Measurements from ENCODE around the gene RHBDF1. TPM values are rescaled to one million over a fixed set of nuclear protein-coding genes. Genes with fewer than 3 reads are reported as not detected.
"Not testable (repeated sequence)": the region's sequence is repeated elsewhere in the genome, so short reads cannot be mapped to it uniquely, and the experiment has no call there.

The RHBDF1 gene
- polyA plus RNA-seq, 1 of the 3 experiments (the other 2 are of a cell fraction): 54.1 TPM

- WGBS (ENCODE audit: low lambda C conversion rate): 54% methylated on average over 3 of the region's 8 CpGs
- H3K27me3 ChIP-seq (ENCODE audit: insufficient read depth); CTCF ChIA-PET: not testable (repeated sequence)
These were observed 39.1 kb downstream of the RHBDF1 start for GRCh38 chr16:33154-33876.

GRCh38 chr16:30627-31026 lies 41.8 kb downstream of the RHBDF1 start:
- POLR2A ChIA-PET; H3K9me2 ChIP-seq; H4K20me1 ChIP-seq (ENCODE audit: insufficient read depth); H3K4me3 ChIP-seq (ENCODE audit: low read depth in 2 of 2, low read length in 1 of 2); H3K4me1 ChIP-seq (ENCODE audit: control insufficient read depth in 1 of 2, insufficient read depth in 2 of 2, low read depth in 1 of 2, low read length in 1 of 2); CTCF ChIA-PET; H3K9ac ChIP-seq; H2AFZ ChIP-seq (ENCODE audit: low read depth); H3K4me2 ChIP-seq; DNase-seq; H3K27me3 ChIP-seq (ENCODE audit: insufficient read depth); H3F3A ChIP-seq (replicated peaks; ENCODE audit: insufficient read depth); H3K27ac ChIP-seq (ENCODE audit: low read depth in 2 of 2, low read length in 1 of 2); H3K9me3 ChIP-seq; H3K36me3 ChIP-seq (replicated peaks in 1 of 2; ENCODE audit: control insufficient read depth in 1 of 2, insufficient read depth in 2 of 2, low read length in 1 of 2); H3K79me2 ChIP-seq (ENCODE audit: insufficient read depth): not testable (repeated sequence)
- 71% methylated on average over 1 of the region's 7 CpGs for WGBS (ENCODE audit: low lambda C conversion rate)

More at GRCh38 chr16:33154-33876, 39.1 kb downstream of the RHBDF1 start:
- H3K9me2 ChIP-seq; H3K4me2 ChIP-seq; POLR2A ChIA-PET; H3K79me2 ChIP-seq (ENCODE audit: insufficient read depth); H3K9ac ChIP-seq; H3K9me3 ChIP-seq; H3K36me3 ChIP-seq (replicated peaks in 1 of 2; ENCODE audit: control insufficient read depth in 1 of 2, insufficient read depth in 2 of 2, low read length in 1 of 2); H2AFZ ChIP-seq (ENCODE audit: low read depth); H4K20me1 ChIP-seq (ENCODE audit: insufficient read depth); H3K27ac ChIP-seq (ENCODE audit: low read depth in 2 of 2, low read length in 1 of 2); DNase-seq; H3F3A ChIP-seq (replicated peaks; ENCODE audit: insufficient read depth); H3K4me1 ChIP-seq (ENCODE audit: control insufficient read depth in 1 of 2, insufficient read depth in 2 of 2, low read depth in 1 of 2, low read length in 1 of 2); H3K4me3 ChIP-seq (ENCODE audit: low read depth in 2 of 2, low read length in 1 of 2): not testable (repeated sequence)

GRCh38 chr16:25926-26348 lies 46.5 kb downstream of the RHBDF1 start:
- H4K20me1 ChIP-seq (ENCODE audit: insufficient read depth); H2AFZ ChIP-seq (ENCODE audit: low read depth); H3K79me2 ChIP-seq (ENCODE audit: insufficient read depth); H3K9me2 ChIP-seq; CTCF ChIA-PET; H3K27ac ChIP-seq (ENCODE audit: low read depth in 2 of 2, low read length in 1 of 2); H3K4me2 ChIP-seq; H3K4me3 ChIP-seq (ENCODE audit: low read depth in 2 of 2, low read length in 1 of 2); H3K9ac ChIP-seq; H3K4me1 ChIP-seq (ENCODE audit: control insufficient read depth in 1 of 2, insufficient read depth in 2 of 2, low read depth in 1 of 2, low read length in 1 of 2); POLR2A ChIA-PET; H3K9me3 ChIP-seq; H3K36me3 ChIP-seq (replicated peaks in 1 of 2; ENCODE audit: control insufficient read depth in 1 of 2, insufficient read depth in 2 of 2, low read length in 1 of 2); H3F3A ChIP-seq (replicated peaks; ENCODE audit: insufficient read depth); H3K27me3 ChIP-seq (ENCODE audit: insufficient read depth); DNase-seq: not testable (repeated sequence)
- WGBS (ENCODE audit: low lambda C conversion rate): 6% methylated on average over 2 of the region's 5 CpGs

GRCh38 chr16:24151-24550 lies 48.3 kb downstream of the RHBDF1 start:
- H3K27me3 ChIP-seq (ENCODE audit: insufficient read depth); H3F3A ChIP-seq (replicated peaks; ENCODE audit: insufficient read depth); H3K36me3 ChIP-seq (replicated peaks in 1 of 2; ENCODE audit: control insufficient read depth in 1 of 2, insufficient read depth in 2 of 2, low read length in 1 of 2); H3K4me3 ChIP-seq (ENCODE audit: low read depth in 2 of 2, low read length in 1 of 2); H3K4me2 ChIP-seq; H2AFZ ChIP-seq (ENCODE audit: low read depth); H3K9me2 ChIP-seq; H3K27ac ChIP-seq (ENCODE audit: low read depth in 2 of 2, low read length in 1 of 2); H3K9ac ChIP-seq; H4K20me1 ChIP-seq (ENCODE audit: insufficient read depth); H3K79me2 ChIP-seq (ENCODE audit: insufficient read depth); CTCF ChIA-PET; H3K4me1 ChIP-seq (ENCODE audit: control insufficient read depth in 1 of 2, insufficient read depth in 2 of 2, low read depth in 1 of 2, low read length in 1 of 2); POLR2A ChIA-PET; H3K9me3 ChIP-seq; DNase-seq: not testable (repeated sequence)
- 97% methylated on average over 6 of the region's 22 CpGs for WGBS (ENCODE audit: low lambda C conversion rate)

- H3K9ac ChIP-seq; H2AFZ ChIP-seq (ENCODE audit: low read depth); H3K9me2 ChIP-seq; CTCF ChIA-PET; H3K36me3 ChIP-seq (replicated peaks in 1 of 2; ENCODE audit: control insufficient read depth in 1 of 2, insufficient read depth in 2 of 2, low read length in 1 of 2); H3K79me2 ChIP-seq (ENCODE audit: insufficient read depth); H3F3A ChIP-seq (replicated peaks; ENCODE audit: insufficient read depth); H3K4me3 ChIP-seq (ENCODE audit: low read depth in 2 of 2, low read length in 1 of 2); DNase-seq; H3K27me3 ChIP-seq (ENCODE audit: insufficient read depth); H3K4me2 ChIP-seq; H4K20me1 ChIP-seq (ENCODE audit: insufficient read depth); H3K9me3 ChIP-seq; H3K4me1 ChIP-seq (ENCODE audit: control insufficient read depth in 1 of 2, insufficient read depth in 2 of 2, low read depth in 1 of 2, low read length in 1 of 2); POLR2A ChIA-PET; H3K27ac ChIP-seq (ENCODE audit: low read depth in 2 of 2, low read length in 1 of 2): not testable (repeated sequence)
- WGBS (ENCODE audit: low lambda C conversion rate): 53% methylated on average over 11 of the region's 12 CpGs
These were observed 51.5 kb downstream of the RHBDF1 start for GRCh38 chr16:20886-21285.

- POLR2A ChIA-PET, DNase-seq: not testable (repeated sequence)
- WGBS (ENCODE audit: low lambda C conversion rate): 79% methylated on average over 7 of the region's 20 CpGs
These were observed 55.2 kb downstream of the RHBDF1 start for GRCh38 chr16:17062-17765.

More at GRCh38 chr16:17062-17765, 55.2 kb downstream of the RHBDF1 start:
- H3F3A ChIP-seq (replicated peaks; ENCODE audit: insufficient read depth); H3K4me3 ChIP-seq (ENCODE audit: low read depth in 2 of 2, low read length in 1 of 2); H3K9me2 ChIP-seq; H3K27me3 ChIP-seq (ENCODE audit: insufficient read depth); H3K9ac ChIP-seq; H4K20me1 ChIP-seq (ENCODE audit: insufficient read depth); H2AFZ ChIP-seq (ENCODE audit: low read depth); H3K4me1 ChIP-seq (ENCODE audit: control insufficient read depth in 1 of 2, insufficient read depth in 2 of 2, low read depth in 1 of 2, low read length in 1 of 2); H3K36me3 ChIP-seq (replicated peaks in 1 of 2; ENCODE audit: control insufficient read depth in 1 of 2, insufficient read depth in 2 of 2, low read length in 1 of 2); H3K4me2 ChIP-seq; H3K79me2 ChIP-seq (ENCODE audit: insufficient read depth); H3K27ac ChIP-seq (ENCODE audit: low read depth in 2 of 2, low read length in 1 of 2); CTCF ChIA-PET; H3K9me3 ChIP-seq: not testable (repeated sequence)

All from SK-N-SH (cell line).